ENCODE results near the gene FGF18.
"Not testable (repeated sequence)": the region's sequence is repeated elsewhere in the genome, so short reads cannot be mapped to it uniquely, and the experiment has no call there.

The FGF18 gene

GRCh38 chr5:171496456-171496855 is 77.0 kb downstream of the FGF18 start:
- DNase-seq (ENCODE audit: low read depth in 2 of 2) = no peak

- DNase-seq (ENCODE audit: low read depth in 2 of 2) = not testable (repeated sequence)
Observed at GRCh38 chr5:171497494-171497893, 78.0 kb downstream of the FGF18 start.

GRCh38 chr5:171498166-171498565 is 78.7 kb downstream of the FGF18 start:
- no peak for DNase-seq (ENCODE audit: low read depth in 2 of 2)

GRCh38 chr5:171499611-171500010 is 80.2 kb downstream of the FGF18 start:
- no peak for DNase-seq (ENCODE audit: low read depth in 2 of 2)

GRCh38 chr5:171505473-171506043 is 86.1 kb downstream of the FGF18 start:
- DNase-seq (ENCODE audit: low read depth in 2 of 2) = no peak

GRCh38 chr5:171506951-171507350 is 87.5 kb downstream of the FGF18 start:
- no peak for DNase-seq (ENCODE audit: low read depth in 2 of 2)
